Colon (tissue), 2 donors: Measurements from ENCODE around the gene RASSF6.
"Not testable (repeated sequence)": the region's sequence is repeated elsewhere in the genome, so short reads cannot be mapped to it uniquely, and the experiment has no call there.

ENCODE experiments used
- FAIRE-seq: peaks from 2 replicates; lab custom pipeline; 2012; peaks lifted over from hg19 to GRCh38; lab: Jason Lieb, UNC
- donor health status: control.
- donor health status: control.

Gene RASSF6

DNA sequence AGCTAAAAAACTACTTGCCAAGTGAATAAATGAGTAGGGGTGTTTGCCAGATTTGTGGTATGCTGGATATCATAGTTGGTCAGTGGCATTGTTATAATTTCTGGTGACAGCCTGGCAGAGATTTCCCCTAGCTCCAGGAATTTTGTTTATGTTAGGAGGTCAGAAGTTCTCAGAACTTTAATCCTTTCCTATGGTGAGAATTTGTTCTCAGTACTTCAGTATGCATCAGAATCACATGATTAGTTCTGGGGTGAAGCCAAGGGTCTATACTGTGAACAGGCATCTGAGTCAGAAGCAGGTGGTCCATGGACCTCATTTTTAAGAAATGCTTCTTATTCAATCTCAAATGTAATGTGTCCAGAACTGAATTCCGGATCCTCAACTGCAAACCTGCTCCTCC is 10.5 kb downstream of the RASSF6 start:
- FAIRE-seq: no peak

DNA sequence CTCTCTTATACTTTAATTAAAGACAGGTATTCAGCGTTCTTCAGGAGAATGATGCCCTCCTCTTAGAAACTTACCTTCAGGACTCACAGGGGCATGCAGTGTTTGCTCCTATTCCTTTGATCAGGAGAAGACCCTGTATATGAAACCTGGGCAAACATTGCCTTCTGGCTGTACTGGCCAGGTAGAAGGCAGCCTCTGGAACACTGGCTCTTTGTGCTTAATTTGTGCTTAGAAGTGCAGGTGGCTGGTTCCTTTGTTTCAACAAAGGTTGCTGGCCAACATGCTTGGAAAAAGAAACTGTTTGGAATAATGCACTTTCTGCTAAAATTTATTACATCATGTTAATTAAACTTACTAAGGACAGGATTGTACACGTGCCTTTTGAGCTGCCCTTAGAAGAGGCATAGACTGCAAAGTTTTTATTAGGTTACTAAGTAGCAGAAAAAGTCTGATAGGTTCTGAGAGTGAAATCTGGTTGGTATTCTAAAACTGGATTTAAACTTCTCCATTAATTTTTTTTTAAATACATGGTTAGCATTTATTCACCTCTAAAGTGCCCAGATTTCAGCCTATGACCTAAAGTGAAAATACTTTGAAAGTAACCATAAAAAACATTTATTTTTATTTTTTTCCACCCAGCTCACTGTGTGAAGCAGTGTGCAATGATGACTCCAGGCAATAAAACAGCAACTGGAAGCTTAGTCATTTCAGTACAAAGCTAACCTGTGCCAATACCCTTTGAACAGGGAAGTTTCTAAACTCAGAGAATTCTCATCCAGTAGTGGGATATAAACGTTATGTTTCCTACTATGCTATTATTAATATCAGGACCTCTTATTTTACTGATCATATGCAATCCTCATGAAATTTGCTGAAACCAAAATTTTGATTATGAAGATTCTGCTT is 11.3 kb downstream of the RASSF6 start:
- peak; percentile 28 for FAIRE-seq

DNA sequence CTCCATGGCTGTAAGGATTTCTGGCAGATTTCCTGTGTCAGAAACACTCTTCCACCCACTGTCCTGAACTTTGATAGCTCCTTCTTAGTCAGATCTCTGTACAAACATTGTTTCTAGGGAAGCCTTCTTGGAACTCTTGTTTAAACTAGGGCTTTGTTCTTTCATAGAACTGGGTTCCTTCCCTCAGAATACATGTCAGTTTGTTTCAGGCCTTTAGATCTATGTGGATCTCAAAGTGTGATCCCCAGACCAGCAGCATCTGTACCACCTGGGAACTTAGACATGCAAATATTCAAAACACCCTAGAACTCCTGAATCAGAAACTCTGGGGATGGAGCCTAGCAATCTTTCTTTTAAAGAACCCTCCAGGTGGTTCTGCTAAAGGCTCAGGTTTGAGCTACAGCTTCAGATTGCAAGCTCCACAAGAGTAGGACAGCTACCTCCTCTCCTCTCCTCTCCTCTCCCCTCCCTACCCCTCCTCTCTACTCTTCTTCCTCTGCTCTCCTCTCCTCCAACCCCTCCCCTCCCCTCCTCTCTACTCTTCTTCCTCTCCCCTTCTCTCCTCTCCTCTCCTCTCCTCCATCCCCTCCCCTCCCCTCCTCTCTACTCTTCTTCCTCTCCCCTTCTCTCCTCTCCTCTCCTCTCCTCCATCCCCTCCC is 12.7 kb downstream of the RASSF6 start:
- FAIRE-seq: no peak

GRCh38 chr4:73606465-73606974 is 13.7 kb downstream of the RASSF6 start:
- FAIRE-seq: peak; percentile 68

- no peak for FAIRE-seq
These were observed 16.2 kb downstream of the RASSF6 start for GRCh38 chr4:73603854-73604584.

DNA sequence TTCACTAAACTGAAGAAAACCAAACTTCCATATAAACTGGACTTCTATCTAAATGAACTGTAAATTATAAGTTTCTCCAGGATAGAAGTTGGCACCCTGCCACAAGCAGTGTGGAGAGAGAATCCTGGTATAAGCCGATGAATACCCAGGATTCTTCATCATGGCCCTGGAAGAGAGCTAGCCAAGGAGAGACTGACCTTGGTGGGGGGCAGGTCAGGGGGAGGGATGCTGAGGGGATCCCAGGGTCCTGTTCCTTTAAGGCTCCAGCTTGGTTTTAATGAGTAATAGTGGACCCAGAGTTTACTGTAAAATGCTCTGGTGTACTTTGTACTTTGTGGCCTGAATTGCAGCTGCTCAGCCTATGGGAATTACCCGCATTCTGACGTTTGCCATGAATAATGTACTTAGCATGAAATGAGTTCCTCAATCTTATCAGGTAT is 16.9 kb downstream of the RASSF6 start:
- FAIRE-seq: peak; percentile 85

DNA sequence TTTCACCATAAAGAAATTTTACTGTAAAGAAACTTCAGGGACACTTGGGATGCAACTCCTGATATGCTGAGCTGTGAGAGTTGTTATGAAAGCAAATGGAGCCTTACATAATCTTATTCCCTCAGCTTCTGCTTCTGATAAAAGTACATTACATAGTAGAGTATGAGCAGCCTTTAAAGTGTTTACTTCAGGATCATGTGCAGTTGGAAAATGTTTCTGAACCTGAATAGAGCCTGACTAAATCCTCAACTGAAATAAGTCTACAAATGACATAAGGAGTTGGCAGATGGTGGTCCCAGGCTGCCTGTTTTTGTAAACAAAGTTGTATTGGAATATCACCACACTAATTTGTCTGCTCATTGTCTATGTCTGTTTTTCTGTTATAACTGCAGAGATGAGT is 19.3 kb downstream of the RASSF6 start:
- FAIRE-seq: no peak

DNA sequence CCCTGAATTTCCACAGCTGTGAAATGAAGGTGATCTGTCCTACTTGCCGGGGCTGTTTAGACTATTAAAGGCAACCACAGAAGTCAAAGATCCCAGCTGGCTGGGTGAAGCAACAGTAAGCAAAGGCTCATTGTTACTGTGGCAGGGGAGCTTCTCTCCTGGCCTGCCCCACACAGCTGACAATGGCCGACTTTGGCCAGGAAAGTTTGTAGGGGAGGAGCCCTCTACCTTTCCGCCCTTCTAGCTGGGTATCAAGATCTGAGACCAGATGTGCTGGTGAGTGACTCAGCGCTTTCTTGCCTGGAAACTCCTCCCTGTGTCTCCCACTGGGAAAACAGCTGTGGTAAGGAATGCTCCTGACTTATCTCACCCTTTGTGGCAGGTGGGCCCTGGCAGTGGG is 21.1 kb downstream of the RASSF6 start:
- no peak for FAIRE-seq

DNA sequence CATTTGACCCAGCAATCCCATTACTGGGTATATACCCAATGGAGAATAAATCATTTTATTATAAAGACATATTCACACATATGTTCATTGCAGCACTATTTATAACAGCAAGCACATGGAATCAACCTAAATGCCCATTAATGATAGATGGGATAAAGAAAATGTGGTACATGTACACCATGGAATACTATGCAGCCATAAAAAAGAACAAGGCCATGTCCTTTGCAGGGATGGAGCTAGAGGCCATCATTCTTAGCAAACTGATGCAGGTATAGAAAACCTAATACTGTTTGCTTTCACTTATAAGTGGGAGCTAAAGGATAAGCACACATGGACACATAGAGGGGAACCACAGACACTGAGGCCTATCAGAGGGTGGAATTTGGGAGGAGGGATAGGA is 22.6 kb downstream of the RASSF6 start:
- FAIRE-seq: no peak

- FAIRE-seq: not testable (repeated sequence)
These were observed 23.1 kb downstream of the RASSF6 start for GRCh38 chr4:73597183-73597582.

DNA sequence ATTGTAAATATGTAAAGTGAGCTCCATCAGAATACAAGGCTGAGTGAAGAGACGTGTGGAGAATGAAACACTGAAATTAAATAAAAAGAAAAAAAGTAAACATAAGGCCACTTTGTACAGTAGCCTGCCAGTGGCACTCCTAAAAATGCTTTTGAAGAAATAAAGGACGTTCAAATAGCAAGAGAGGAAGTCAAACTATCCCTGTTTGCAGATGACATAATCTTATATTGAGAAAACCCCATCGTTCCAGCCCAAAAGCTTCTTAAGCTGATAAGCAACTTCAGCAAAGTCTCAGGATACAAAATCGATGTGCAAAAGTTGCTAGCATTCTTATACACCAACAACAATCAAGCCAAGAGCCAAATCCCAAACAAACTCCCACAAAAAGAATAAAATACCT is 24.2 kb downstream of the RASSF6 start:
- FAIRE-seq: no peak

GRCh38 chr4:73593631-73594241 is 26.5 kb downstream of the RASSF6 start:
- FAIRE-seq: peak; percentile 87

- FAIRE-seq: no peak
These were observed 30.1 kb downstream of the RASSF6 start for GRCh38 chr4:73589887-73590801.

DNA sequence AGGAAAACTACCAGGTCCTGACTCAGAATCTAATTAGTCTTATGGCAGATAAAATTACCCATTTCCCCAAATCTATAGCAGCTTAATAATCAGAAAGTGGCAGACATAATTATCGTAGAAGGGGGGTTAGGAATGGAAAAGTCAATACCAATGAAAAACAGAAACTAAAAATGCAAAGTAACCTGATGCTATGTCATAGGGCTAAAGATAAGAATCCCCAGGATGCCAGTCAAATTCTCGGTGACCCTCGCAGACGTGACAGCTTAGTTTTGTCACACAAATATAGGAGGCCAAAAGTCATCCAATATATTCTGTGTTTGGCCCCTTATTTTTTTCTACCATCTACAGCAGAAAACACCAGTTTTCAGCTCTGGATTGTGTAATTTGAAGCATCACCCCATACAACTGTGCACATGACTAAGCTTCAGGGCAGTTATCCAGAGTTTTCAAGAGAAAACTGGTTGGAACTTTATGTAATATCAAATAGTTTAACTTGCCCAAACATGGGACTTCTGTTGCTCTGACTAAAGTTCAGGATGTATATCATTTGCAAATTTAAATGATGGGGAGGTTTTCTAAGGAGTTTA is 30.9 kb downstream of the RASSF6 start:
- no peak for FAIRE-seq

- no peak for FAIRE-seq
These were observed 31.6 kb downstream of the RASSF6 start for GRCh38 chr4:73588613-73589012.

GRCh38 chr4:73586666-73587065 is 33.6 kb downstream of the RASSF6 start:
- no peak for FAIRE-seq

GRCh38 chr4:73586040-73586439 is 34.2 kb downstream of the RASSF6 start:
- no peak for FAIRE-seq

DNA sequence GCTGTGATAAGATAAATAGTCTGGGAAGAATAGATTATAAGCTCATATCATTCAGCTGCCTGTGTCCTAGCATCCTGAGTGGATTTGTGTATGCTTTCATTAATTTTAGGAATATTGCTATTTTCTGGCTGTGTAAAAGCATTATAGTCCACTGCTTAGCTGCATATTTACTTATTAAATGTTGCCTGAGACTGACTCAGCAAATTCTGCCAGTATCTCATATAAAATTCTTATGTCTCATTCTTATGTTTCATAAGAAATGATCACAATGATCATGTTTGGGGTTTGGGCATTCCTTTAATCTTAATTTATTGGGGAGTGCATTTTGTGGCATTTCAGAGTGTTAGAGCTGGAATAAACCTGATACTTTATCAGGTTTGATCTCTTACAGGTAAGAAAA is 34.9 kb downstream of the RASSF6 start:
- FAIRE-seq: no peak

DNA sequence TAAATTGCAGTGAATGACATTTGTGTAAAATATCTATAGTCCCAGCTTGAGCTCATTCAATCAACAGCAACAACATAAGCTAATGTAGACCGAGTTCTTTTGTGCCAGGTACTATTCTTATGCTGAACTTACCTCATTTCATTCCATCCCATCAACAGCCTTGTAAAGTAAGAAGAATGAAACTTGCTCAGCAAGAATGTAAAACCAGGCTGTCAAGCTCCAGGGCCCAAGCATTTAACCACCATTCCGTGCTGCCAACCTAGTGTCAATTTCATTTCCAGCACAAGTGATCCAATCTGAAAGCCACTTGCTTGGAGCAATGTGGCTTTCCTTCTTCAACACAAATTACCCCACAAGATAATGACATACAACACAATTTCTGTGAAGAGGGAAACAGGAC is 36.6 kb downstream of the RASSF6 start:
- FAIRE-seq: no peak

DNA sequence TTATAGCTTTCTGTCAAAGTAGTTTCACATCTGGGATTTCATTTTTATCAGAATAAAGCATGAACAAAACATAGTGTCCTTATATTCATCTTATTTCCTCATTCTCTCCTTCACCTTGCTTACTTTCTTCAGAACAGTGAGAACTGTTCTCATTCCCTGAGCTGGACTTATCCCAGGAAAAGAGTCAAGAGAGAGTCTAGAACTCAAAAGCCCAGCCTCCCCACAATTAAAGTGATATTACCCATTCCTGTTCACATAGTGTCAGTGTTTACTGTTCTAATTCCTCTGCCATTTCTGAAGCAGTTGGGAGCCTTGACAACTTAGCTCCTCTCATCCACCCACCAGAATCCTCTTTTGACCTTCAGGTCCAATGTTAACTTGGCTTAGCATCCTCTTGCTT is 42.9 kb downstream of the RASSF6 start:
- no peak for FAIRE-seq

DNA sequence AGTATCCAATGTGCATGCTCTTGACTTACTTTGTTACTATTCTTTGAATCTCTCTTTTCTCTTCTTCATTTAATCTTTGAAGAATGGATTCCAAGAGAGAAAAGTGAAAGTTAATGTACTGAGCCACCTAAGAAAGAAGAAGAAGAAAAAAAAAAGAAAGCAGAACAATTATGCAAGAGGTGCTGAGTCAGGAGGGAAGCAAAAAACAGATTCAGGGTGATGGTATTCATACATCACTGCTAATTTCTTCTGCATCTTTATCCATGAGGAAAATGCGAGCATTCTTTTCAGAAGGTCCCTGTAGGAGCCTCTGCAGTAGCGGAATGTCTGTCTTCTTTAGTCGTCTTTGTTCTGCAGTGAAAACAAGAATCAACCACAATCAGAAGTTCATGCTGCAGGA is 43.9 kb downstream of the RASSF6 start:
- no peak for FAIRE-seq
